ENCODE data around the gene SMIM26.

DNA sequence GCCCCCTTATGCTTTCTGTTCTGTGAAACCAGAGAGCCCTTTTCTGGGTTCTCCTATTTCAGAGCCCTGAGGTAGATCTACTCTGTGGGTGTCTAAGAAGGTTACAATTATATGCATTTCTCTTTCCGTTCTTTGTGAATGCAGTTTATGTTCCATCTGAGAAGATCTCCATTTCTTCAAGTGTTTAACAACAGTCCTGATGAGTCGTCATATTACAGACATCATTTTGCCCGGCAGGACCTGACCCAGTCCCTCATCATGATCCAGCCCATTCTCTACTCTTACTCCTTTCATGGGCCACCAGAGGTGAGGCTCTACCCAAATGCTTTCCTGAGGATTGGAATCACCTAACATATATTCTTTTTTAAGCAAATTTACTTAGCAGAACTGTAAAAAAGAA is 18.8 kb upstream of the SMIM26 start:
- no peak for TF ChIP-seq TAF1 (IDR thresholded peaks at IDR 0.05; ENCODE audit: borderline replicate concordance, low read depth, low read length)
- no peak for TF ChIP-seq POLR2A (IDR thresholded peaks at IDR 0.05; ENCODE audit: low read depth, low read length)
- no peak for TF ChIP-seq POLR2AphosphoS5 (IDR thresholded peaks at IDR 0.05; ENCODE audit: low read depth, low read length)

Data from GM12892 (cell line).